ENCODE results near the gene TPPP3.
"Not testable (repeated sequence)": the region's sequence is repeated elsewhere in the genome, so short reads cannot be mapped to it uniquely, and the experiment has no call there.

The TPPP3 gene

DNA sequence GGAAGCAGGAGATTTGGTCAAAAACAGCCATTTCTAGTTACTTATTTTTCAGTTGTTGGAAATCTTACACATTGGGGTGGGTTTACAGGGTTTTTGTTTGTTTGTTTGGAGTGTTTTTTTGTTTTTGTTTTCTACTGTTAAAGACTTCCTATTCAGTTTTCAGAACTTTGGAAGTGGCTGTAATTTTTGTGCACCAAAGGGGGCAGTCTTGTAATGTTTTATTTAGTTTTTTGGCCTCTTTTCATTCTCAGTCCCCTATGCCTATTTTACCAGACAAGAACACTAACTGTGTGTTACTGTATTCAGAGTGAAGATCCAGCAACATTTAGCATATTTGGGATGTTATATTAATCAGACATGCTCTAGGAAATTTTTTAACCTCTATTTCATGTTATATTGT, 20.6 kb downstream of the TPPP3 start:
- no peak overlapping the region for H3K4me3 ChIP-seq (ENCODE audit: low read depth, low read length)
- TF ChIP-seq, protein P1, sequence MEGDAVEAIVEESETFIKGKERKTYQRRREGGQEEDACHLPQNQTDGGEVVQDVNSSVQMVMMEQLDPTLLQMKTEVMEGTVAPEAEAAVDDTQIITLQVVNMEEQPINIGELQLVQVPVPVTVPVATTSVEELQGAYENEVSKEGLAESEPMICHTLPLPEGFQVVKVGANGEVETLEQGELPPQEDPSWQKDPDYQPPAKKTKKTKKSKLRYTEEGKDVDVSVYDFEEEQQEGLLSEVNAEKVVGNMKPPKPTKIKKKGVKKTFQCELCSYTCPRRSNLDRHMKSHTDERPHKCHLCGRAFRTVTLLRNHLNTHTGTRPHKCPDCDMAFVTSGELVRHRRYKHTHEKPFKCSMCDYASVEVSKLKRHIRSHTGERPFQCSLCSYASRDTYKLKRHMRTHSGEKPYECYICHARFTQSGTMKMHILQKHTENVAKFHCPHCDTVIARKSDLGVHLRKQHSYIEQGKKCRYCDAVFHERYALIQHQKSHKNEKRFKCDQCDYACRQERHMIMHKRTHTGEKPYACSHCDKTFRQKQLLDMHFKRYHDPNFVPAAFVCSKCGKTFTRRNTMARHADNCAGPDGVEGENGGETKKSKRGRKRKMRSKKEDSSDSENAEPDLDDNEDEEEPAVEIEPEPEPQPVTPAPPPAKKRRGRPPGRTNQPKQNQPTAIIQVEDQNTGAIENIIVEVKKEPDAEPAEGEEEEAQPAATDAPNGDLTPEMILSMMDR (IDR thresholded peaks at IDR 0.05; ENCODE audit: low read depth, low read length) = peak; percentile 24; the same call in 1 of the 2 replicates

DNA sequence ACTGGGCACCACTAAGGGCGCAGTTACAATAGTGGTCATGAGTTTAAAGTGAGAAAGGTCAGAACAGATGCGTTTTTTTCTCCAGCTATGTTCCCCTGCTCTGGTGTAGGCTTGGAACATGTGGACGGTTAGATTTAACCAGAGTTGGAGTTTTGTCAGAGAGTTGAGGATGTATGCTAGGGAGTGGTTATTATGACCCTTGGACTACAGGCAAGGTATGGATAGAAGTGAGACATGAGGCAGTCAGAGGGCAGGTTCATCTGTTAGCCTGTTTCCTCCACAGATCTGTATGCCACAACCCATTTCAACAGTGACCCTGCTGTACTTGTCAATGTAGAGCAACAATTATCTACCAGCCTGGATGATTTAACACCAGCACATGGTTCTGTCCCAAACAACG, 22.6 kb downstream of the TPPP3 start:
- no peak overlapping the region for H3K4me3 ChIP-seq (ENCODE audit: low read depth, low read length)
- TF ChIP-seq, protein P1 (IDR thresholded peaks at IDR 0.05; ENCODE audit: low read depth, low read length) = no peak

DNA sequence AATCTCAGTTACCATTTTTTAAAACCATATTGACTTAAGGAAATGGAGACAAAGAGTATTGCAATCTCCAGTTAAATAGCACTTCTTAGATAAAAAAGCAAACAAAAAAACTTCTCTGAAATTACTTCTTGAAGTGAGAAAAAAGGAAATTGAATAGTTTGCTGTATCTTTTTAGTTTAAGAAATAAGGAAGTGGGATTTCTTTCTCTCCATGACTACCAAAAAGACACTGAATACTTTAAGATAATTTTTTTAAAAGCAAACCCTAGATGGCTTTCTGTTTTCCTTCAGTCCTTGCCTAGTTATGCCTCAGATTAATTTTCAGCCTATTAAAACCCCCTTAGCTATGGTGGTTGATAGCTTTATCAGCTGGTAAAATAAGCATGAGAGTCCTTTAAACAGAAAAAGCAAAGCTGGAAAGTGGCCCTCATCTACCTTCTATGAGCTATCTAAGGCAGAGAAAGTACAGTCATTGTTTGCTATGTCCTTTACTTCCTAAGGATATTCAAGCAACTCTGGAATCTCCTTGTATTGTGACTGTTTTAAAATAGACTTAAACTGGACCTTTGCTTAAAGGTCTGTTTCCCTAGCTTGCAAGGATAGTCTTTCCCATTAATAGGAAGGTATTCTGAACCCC, 28.6 kb downstream of the TPPP3 start:
- no peak overlapping the region for H3K4me3 ChIP-seq (ENCODE audit: low read depth, low read length)
- TF ChIP-seq, protein P1 (IDR thresholded peaks at IDR 0.05; ENCODE audit: low read depth, low read length) = no peak

DNA sequence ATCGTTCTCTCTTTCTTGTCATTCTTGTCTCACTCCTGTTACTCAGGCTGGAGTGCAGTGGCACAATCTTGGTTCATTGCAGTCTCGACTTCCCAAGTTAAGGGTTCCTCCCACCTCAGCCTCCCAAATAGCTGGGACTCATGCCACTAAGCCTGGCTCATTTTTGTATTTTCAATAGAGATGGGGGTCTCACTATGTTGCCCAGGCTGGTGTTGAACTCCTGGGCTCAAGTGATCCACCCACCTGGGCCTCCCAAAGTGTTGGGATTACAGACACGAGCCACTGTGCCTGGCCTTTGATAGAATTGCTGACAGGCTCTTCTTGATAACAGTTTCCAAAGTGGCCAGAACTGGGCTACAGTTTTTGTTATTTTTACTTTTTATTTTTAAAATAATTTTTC, 32.3 kb downstream of the TPPP3 start:
- no peak overlapping the region for H3K4me3 ChIP-seq (ENCODE audit: low read depth, low read length)
- TF ChIP-seq, protein P1 (IDR thresholded peaks at IDR 0.05; ENCODE audit: low read depth, low read length) = no peak

DNA sequence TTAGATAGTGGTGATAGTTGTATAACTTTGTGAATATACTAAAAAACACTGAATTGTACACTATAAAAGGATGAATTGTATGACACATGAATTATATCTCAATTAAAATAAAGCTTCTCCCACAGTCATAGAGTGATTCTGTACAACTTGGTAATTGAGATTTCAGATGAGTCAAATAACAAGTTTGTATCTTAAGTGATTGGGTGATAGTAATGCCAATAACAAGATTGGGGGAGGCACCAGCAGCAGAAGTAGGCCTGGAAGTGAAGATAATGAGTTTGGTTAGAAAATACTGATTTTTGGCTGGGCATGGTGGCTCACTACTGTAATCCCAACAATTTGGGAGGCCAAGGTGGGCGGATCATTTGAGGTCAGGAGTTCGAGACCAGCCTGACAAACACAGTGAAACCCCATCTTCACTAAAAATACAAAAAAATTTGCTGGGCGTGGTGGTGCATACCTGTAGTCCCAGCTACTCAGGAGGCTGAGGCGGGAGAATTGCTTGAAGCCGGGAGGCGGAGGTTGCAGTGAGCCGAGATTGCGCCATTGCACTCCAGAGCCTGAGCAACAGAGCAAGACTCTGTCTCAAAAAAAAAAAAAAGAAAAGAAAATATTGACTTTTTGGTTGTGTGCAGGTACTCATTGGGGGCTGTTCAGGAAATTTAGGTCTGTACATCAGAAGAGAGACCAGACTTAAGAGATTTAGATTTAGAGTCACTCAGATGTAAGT, 33.6 kb downstream of the TPPP3 start:
- not testable (repeated sequence) for H3K4me3 ChIP-seq (ENCODE audit: low read depth, low read length)

DNA sequence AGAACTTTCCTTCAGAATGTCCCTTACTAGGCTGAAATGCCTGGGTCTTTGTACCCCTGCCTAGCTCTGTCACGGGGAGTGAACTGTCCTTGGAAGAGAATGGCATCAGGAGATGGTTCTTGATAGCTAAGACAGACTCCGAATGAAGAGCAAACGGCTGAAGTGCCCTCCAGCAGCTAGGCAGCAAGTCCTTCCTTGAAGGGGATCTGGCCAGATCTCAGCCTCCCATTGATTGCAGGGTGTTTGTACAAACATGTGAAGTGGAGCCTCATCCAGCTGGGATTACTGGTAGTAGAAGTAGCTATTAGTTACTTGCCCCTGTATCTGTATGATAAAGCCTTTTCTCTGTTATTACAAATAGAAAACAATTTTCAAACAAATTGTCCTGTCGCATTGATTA, 35.7 kb downstream of the TPPP3 start:
- H3K4me3 ChIP-seq (ENCODE audit: low read depth, low read length) = no peak overlapping the region
- TF ChIP-seq, protein P1 (IDR thresholded peaks at IDR 0.05; ENCODE audit: low read depth, low read length) = no peak

DNA sequence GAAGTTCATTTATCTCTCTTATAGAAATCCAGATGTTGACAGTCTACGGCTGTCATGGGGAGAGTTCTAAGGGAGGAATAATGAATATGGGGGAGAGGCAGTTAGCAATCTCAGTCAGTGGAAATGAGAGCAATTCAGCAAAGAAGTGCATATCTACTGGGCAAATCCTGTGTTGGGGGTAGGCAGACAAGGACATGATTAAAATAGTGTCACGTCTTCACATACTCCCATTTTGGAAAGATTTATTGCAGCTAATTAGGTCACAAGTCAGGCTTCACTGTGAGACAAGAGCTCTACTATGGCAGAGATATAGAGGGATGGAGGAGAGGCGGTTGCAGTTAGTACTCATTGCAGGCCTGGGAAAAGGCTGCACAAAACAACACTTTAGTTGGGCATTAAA, 36.9 kb downstream of the TPPP3 start:
- TF ChIP-seq, protein P1 (IDR thresholded peaks at IDR 0.05; ENCODE audit: low read depth, low read length) = no peak
- no peak overlapping the region for H3K4me3 ChIP-seq (ENCODE audit: low read depth, low read length)

DNA sequence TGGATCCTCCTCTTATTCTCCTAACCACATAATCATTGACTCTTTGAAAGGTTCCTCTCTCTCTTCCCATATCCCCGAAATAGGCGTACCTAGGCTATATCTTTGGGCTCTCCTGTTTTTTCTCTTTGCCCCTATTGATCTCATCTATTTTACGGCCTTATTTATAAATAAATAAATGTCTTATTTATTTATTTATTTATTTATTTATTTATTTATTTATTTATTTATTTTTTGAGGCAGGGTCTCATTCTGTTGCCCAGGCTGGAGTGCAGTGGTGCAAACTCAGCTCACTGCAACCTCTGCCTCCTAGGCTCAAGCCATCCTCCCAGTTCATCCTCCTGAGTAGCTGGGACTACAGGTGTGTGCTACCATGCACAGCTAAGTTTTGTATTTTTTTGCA, 40.8 kb downstream of the TPPP3 start:
- not testable (repeated sequence) for H3K4me3 ChIP-seq (ENCODE audit: low read depth, low read length)
